Measurements from ENCODE around the gene BRPF3.

GRCh38 chr6:36280983-36281382, 84.4 kb downstream of the BRPF3 start:
- TF ChIP-seq POLR2A (IDR thresholded peaks at IDR 0.05; ENCODE audit: low read length) (no peak), GATA1 (IDR thresholded peaks at IDR 0.05; ENCODE audit: low read depth, low read length) (no peak)
